ENCODE measurements around the gene HLF.

DNA sequence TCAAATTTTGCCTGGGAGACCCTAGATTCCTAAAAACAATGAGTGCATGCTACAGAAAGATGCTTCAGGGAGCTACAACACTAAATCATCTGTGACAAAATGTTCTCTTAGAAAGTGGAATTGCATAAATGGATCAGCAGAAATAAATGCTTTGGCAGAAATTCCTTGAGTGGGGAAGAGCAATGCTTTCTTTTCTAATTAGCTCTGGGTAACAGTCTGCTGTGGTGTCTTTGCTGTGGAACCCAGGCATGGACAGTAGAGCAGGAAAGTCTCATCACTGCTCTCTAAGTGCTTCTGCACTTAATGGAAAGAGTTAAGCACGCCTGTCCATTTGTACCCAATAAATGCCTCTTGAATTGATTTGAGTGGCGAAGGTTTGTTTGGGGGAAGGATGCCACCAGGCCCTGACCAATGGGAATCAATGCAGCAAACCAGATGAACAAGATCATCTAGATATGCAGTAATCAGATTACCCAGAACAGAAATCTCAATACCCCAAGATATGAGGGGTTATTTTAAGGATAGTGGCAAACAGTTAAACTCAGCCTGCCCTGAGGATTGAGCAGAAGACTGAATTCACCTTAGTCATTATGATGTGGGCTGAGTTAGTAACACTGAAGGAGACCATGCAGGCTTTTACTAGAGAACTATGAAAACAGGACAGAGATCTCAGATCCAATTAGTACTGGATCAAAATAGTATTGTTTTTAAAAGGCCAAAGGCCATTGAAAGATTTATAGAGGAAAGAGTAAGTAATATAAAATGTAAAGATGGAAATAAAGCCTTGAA lies 13.6 kb downstream of the HLF start:
- TF ChIP-seq, protein P1, sequence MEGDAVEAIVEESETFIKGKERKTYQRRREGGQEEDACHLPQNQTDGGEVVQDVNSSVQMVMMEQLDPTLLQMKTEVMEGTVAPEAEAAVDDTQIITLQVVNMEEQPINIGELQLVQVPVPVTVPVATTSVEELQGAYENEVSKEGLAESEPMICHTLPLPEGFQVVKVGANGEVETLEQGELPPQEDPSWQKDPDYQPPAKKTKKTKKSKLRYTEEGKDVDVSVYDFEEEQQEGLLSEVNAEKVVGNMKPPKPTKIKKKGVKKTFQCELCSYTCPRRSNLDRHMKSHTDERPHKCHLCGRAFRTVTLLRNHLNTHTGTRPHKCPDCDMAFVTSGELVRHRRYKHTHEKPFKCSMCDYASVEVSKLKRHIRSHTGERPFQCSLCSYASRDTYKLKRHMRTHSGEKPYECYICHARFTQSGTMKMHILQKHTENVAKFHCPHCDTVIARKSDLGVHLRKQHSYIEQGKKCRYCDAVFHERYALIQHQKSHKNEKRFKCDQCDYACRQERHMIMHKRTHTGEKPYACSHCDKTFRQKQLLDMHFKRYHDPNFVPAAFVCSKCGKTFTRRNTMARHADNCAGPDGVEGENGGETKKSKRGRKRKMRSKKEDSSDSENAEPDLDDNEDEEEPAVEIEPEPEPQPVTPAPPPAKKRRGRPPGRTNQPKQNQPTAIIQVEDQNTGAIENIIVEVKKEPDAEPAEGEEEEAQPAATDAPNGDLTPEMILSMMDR (IDR thresholded peaks at IDR 0.05 in 4 of 5, conservative IDR thresholded peaks at IDR 0.05 in 1 of 5): no peak
- no peak for TF ChIP-seq POLR2A (IDR thresholded peaks at IDR 0.05)

Data from gastrocnemius medialis (tissue), 4 donors.